GM18907 (cell line): ENCODE data around the gene TPK1.
"Not testable (repeated sequence)": the region's sequence is repeated elsewhere in the genome, so short reads cannot be mapped to it uniquely, and the experiment has no call there.

Experiments used
- ATAC-seq: cut with Tn5 transposase; IDR thresholded peaks from one replicate; pipeline ENCODE4 v1.9.1; 2021; ENCODE audit warnings: mild to moderate bottlenecking, moderate library complexity; ENCODE audit not compliant: unreplicated experiment

The TPK1 gene

DNA sequence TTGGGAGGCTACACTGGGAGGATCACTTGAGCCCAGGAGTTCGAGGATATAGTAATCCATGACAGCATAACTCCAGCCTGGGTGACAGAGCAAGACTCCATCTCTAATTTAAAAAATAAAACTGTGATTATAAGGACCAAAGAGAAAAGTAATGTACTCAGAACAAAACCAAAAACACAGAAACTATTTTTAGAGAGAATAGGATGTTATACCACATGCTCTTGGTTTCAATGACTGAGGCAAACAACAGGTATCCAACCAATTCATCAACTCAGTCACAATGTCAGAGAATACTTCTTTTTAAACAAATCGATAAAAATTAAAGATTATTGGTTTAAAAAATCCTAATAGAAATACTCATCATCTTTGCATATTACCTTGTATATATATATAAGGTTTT, 186.7 kb downstream of the TPK1 start:
- ATAC-seq, result no peak

DNA sequence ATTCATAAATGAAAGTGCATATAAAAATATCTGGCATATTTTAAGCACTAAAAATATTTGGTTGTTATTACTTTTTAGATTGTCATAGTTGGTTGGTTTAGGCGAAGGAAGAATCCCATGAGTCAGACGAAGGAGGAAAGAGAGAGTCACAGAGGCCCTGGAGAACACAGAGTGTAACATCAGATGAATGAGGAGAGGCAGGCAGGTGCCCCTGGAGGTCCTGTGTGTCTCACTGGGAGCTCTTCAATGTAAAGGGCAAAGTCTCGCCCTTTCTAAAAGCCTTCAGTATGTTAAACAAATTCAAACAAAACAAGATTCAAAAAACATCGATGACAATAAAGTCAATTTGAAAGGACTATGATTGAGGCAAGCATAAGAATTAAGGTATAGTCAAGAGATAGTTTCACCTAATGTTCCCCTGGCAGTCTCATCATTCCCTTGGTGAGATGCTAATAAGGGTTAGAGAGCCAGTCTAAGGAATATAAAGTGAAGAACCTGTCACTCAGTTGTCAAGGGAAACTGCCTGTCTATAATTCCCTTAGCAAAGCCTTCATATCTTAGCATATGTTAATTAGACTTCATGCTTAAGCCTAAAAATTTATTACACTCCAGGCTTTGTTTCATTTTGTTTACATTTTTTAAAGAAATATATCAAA, 194.3 kb downstream of the TPK1 start:
- ATAC-seq, result no peak

DNA sequence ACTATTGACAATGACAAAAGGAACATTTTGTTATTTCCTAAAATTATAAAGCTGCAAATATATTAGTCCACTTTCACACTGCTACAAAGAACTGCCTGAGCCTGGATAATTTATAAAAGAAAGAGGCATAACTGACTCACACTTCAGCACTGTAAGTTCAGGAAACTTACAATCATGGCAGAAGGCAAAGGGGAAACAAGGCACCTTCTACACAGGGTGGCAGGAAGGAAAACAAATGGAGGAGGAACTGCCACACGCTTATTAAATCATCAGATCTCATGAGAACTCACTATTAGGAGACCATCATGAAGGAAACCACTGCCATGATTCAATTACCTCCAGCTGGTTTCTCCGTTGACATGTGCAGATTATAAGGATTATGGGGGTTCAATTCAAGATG, 203.1 kb downstream of the TPK1 start:
- no peak for ATAC-seq

DNA sequence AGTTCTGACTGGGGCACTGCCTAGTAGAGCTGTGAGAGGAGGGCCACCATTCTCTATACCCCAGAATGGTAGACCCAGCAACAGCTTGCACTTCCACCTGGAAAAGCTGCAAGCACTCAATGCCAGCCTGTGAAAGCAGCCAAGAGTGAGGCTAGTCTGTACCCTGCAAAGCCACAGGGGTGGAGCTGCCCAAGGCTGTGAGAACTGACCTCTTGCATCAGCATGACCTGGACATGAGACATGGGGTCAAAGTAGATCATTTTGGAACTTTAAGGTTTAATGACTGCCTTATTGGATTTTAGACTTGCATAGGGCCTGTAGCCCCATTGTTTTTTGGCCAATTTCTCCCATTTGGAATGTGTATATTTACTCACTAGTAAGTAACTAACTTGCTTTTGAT, 206.3 kb downstream of the TPK1 start:
- ATAC-seq, result no peak

DNA sequence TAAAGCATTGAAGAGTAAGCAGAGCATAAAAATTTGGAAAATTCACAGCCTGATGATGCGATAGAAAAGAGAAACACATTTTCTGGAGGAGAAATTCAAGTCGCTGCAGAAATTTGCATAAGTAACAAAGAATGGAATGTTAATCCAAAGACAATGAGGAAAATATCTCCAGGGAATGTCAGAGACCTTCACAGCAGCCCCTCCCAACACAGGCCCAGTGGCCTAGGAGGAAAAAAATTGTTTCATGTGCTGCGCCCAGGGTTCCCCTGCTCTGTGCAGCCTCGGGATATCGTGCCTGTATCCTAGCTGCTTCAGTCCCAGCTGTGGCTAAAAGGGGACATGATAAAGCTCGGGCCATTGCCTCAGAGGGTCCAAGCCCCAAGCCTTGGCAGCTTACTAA, 206.8 kb downstream of the TPK1 start:
- ATAC-seq, result no peak

DNA sequence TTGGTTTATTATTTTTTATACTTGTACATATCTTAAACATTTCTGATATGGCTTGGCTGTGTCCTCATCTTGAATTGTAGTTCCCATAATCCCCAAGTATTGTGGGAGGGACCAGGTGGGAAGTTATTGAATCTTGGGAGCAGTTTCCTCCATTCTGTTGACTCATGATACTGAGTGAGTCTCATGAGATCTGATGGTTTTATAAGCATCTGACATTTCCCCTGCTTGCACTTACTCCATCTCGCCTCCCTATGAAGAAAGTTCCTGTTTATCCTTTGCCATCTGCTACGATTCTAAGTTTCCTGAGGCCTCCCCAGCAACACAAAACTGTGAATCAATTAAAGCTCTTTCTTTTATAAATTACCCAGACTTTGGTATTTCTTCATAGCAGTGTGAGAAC, 207.7 kb downstream of the TPK1 start:
- no peak for ATAC-seq

DNA sequence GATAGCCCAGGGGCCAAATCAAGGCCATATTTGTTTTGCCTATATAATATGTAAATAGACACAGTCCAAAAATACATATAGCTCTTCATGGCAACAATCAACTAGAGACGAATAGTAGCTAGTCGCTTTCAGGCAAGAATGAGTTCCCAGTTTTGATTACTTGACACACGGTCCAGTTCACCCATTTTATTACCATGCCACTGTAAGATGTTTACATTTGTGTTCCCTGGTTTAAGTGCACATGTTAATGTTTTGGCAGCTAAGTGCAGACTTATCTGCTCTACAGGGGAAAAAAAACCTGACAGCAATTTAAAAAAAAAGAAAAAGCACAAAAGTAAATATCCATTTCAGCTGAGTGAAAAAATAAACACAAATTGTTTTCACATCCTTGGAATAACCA, 213.1 kb downstream of the TPK1 start:
- ATAC-seq, result no peak

DNA sequence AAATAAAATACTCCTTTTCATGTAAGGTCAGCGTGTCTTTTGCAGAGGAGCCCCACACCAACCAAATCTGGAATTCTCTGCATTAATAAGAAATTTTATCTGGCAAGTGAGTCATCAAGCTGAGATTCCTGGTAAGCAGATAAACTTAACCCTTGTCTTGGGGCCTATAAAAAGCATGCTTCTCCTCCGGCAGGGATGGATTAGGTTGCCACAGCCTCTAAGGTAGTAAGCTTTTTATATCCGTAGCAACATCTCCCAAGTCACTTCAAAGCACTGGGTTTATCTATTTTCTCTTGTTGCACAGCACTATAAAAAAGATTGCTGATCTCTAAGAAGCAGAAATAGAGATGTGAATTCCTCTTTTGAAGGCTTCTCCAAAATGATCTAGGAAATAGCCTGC, 229.6 kb downstream of the TPK1 start:
- no peak for ATAC-seq

DNA sequence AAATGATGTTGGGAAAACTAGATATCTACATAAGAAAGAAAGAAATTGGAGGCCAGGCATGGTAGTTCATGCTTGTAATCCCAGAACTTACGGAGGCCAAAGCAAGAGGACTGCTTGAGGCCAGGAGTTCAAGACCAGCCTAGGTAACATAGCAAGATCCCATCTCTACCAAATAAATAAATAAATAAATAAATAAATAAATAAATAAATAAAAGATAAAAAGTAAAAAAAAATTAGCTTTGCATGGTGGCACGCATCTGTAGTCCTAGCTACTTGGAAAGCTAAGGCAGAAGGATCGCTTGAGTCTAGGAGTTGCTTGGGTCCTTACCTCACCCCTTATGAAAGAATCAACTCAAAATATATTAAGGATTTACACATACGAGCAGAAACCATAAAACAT, 238.9 kb downstream of the TPK1 start:
- no peak for ATAC-seq

DNA sequence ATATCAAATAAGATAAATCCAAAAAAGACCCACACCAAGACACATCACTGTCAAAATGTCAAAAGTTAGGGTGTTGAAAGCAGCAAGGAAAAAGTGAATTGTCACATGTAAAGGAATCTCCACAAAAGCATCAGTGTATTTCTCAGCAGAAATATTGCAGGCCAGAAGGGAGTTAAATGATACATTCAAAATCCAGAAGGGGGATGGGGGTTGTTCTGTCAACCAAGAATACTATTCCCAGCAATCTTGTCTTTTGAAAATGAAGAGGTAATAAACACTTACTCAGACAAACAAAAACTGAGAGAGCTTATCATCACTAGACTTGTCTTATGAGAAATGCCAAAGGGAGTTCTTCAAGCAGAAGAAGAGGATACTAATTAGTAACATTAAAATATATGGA, 241.3 kb downstream of the TPK1 start:
- no peak for ATAC-seq

DNA sequence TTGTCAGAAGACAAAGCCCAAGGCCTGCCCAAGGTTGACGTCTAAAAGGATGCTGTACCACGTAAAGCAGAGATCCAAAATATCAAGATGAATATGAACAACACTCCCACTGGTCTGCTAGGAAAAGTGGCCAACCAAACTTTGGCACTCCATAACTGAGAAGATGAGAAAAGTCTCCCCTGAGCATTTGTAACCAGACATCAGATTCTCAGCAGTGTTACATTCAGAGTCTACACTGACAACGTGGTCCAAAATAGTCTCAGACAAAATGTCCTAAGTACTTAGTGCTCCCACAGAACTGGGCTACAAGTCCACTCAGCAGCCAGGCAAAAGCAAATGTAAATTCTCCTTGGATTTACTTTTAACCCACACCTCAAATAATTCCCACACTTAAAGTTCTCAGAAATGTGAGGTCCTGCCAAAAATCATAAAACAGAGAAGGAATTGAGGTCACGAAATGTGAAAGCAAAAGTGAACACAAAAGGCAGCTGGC, 247.2 kb downstream of the TPK1 start:
- ATAC-seq, result no peak

DNA sequence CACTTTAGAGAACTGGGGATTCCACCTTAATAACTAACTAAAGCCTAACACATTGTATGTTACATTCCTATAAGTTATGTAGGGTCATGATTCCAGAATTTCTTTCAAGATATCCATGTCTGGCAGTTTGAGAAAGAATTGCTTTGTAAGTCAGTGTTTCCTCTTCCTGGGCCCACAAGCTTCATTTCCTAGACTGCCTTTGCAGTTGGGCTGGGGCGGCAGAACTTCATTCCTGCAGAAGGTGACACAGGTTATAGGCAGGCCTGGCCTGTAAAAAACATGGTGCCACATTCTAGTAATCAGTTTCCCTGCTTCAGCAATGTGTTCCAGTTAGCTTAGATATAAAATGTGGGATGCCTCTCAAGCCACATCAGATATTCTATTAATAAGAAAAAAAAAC, 248.2 kb downstream of the TPK1 start:
- no peak for ATAC-seq

DNA sequence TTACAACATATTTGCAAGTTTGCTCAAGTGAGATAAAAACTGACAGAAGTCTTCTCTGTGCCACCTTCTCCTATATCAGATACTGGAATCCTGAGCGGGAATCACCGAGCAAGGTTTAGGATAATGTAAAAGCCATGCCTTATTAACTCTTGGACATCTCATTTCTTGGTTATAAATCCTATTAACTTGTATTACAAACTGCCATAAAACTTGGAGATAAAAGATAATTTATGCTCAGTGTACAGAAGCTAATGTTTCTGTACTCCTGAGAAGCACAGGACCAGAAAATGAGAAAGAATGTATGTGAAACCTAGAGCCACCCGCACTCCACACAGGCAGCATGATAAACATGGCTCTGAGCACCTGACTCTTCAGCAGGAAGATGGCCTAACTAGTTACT, 251.1 kb downstream of the TPK1 start:
- no peak for ATAC-seq

DNA sequence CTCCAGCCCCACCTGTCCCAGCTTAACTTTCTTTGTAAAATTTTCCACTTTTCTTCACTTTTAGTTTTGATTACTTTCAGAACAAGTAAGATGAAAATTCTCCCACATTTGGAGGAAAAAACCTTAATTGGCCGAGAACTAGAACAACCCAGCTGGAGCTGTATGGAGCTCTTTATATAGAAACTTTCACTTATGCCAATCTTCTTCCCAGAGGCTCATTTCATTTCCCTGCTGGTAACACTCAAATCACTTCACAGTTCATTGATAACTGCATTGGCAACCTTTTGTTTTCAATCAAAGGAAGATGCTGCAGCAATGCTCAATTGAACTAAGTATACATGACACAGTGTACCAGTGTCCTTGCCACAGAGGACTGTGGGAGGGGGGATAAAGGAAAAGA, 256.2 kb downstream of the TPK1 start:
- no peak for ATAC-seq

DNA sequence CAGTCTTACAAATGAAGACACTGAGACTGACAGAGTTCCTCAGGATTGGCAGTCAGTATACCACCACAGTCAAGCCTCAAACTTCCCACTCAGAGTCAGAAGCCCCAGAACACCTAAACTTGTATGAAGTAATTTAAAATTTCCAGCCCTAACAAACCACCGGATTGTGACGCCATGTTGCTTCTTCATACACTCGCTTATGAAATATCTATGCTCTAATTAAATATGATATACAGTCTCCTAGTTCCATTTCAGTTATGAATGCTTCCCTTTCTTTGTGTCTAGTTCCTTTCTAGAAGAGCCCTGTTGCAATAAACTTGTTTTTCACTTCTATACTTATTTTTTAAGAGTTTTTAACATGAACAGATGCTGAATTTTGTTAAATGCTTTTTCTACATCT, 260.4 kb downstream of the TPK1 start:
- no peak for ATAC-seq

DNA sequence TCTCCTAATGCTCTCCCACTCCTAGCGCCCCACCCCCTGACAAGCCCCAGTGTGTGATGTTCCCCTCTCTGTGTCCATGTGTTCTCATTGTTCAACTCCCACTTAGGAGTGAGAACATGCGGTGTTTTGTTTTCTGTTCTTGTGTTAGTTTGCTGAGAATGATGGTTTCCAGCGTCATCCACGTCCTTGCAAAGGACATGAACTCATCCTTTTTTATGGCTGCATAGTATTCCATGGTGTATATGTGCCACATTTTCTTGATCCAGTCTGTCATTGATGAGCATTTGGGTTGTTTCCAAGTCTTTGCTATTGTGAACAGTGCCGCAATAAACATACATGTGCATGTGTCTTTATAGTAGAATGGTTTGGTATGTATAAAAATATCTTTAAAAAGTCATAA, 261.1 kb downstream of the TPK1 start:
- not testable (repeated sequence) for ATAC-seq

DNA sequence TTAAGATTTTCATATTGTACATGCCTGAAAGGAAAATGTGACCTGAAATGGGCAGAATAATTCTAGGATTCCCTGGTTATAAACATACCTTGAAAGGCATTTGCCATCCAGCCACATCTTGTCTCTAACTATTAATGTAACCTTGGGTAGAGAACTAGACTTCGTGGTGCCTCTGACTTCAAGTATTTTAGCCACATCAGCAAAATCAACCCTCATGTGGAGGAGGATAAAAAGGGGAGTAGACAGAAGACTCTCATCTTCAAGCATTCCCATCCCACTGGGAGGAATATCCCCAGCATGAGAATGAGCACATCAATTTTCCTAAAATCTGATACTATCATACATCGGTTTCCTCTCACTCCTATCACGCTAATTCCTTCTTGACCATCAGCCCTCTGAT, 267.6 kb downstream of the TPK1 start:
- ATAC-seq, result no peak

DNA sequence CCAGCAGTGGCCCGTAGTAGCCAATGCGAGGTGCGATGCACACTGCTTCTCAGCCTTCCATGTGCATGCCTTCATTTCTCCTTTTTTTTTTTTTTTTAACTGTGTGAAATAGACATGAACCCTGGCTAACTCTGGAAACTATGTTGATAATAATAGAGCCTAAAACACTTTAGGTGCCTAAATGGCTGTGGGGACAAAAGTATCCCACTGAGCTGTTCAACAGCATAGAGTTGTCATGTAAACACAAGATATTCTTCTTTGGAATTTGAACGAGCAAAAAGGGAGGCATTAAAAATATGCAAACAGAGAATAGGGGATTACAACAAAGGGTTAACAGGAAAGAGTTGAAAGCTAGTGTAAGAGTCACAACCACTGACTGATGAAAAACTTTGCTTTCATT, 270.3 kb downstream of the TPK1 start:
- ATAC-seq, result no peak

DNA sequence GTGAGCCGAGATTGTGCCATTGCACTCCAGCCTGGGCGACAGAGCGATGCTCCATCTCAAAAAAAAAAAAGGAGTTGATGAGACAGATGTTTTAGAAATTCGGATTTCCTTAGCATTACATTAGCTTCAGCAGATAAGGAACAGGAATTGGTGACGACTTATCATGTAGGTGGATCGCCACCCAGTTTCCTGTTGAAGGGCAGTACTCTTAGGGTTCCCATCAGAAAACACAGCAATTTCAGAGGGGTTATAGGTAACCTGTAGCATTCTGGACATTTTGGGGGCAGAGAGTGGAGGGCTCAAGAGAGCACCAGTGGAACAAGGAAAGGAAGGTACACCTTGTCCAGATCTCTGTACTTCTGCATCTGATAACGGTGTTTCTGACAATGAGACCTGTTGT, 286.0 kb downstream of the TPK1 start:
- no peak for ATAC-seq

DNA sequence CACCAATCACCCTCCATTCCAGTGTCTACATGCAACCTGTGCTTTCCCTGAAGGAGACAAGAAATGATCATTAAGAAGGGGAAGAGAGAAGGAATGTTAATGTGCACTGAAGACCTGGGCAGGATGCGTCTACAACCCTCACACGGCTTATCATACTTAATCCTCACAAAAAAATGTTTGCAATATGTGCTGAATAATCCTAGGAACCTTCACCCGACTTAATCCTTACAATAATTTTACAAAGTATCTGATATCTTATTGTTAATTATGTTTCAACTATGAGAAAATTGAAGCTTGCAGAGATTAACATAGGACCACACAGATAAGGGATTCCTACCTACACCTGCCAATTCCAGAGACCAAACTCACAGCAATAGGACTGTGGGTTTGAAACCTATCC, 287.3 kb downstream of the TPK1 start:
- ATAC-seq, result no peak

DNA sequence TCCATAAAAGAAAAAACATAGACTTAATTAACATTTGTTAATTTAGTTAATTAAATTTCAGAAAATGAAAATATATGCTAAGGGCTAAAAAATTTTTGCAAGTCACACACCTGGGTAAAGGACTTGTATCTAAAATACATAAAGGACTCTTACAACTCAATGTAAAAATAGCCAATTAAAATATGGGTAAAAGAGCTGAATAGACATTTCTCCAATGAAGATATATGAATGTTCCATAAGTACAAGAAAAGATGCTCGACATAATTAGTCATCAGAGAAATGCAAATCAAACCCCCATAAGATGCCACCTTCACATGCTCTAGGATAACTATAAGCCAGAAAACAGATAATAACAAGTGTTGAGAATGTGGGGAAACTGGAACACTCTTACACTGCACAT, 288.0 kb downstream of the TPK1 start:
- no peak for ATAC-seq

DNA sequence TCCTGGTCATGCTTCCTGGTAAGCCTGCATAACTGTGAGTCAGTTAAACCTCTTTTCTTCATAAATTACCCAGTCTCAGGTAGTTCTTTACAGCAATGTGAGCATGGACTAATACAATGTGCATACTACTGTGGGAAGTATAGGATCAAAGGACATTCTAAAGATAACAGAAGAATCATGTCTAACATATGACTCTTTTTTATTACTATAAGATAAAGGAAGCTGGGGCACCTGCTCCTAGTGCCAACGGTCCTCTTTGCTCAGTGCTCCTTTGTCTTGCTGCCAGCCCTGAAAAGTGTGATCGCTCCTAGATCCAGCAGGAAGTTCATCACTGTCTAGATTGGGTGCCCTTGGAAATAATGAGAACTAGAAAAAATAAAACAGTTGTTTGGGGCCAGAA, 289.1 kb downstream of the TPK1 start:
- no peak for ATAC-seq

DNA sequence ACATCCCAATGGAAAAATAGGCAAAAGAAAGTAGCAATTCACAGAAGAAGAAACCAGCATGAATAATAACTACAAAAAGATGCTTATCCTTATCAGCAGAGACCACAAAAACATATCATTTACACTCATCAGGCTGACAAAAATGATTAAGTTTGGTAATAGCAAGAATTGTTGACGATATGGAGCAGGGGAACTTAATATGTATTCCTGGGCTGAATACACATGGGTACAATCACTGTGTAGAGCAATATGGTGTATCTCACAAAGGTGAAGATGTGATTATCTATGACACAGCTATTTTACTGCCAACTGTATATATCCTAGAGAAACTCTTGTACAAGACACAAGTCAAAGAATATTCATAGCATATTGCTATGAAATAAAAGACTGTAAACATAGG, 290.5 kb downstream of the TPK1 start:
- no peak for ATAC-seq
